NCI-H524 treated with DMSO at 0.1 percent for 48 hours (cell line): ENCODE results near the gene SLC34A3.
"Not testable (repeated sequence)": the region's sequence is repeated elsewhere in the genome, so short reads cannot be mapped to it uniquely, and the experiment has no call there.

Experiments
- DNase-seq: peaks from one replicate; lab custom pipeline; 2025; lab: John Stamatoyannopoulos, UW

SLC34A3 gene

GRCh38 chr9:137255448-137256114 lies 24.9 kb downstream of the SLC34A3 start:
- DNase-seq, result no peak

- no peak for DNase-seq
Measured at GRCh38 chr9:137256362-137256761, 25.7 kb downstream of the SLC34A3 start.

GRCh38 chr9:137256856-137257255 lies 26.2 kb downstream of the SLC34A3 start:
- no peak for DNase-seq

GRCh38 chr9:137262173-137262908 lies 31.6 kb downstream of the SLC34A3 start:
- not testable (repeated sequence) for DNase-seq

GRCh38 chr9:137262909-137263285 lies 32.2 kb downstream of the SLC34A3 start:
- no peak for DNase-seq

GRCh38 chr9:137263506-137263905 lies 32.8 kb downstream of the SLC34A3 start:
- DNase-seq, result no peak

GRCh38 chr9:137264067-137264466 lies 33.4 kb downstream of the SLC34A3 start:
- DNase-seq, result no peak

GRCh38 chr9:137265496-137266161 lies 34.9 kb downstream of the SLC34A3 start:
- no peak for DNase-seq

GRCh38 chr9:137266162-137266527 lies 35.4 kb downstream of the SLC34A3 start:
- DNase-seq, result no peak

- DNase-seq, result no peak
Measured at GRCh38 chr9:137266585-137267453, 36.1 kb downstream of the SLC34A3 start.

GRCh38 chr9:137267933-137268355 lies 37.2 kb downstream of the SLC34A3 start:
- DNase-seq, result no peak

- DNase-seq, result no peak
Measured at GRCh38 chr9:137268538-137269201, 38.0 kb downstream of the SLC34A3 start.

GRCh38 chr9:137269231-137269772 lies 38.6 kb downstream of the SLC34A3 start:
- no peak for DNase-seq

GRCh38 chr9:137270929-137271695 lies 40.4 kb downstream of the SLC34A3 start:
- DNase-seq, result no peak

- DNase-seq, result no peak
Measured at GRCh38 chr9:137271696-137272076, 41.0 kb downstream of the SLC34A3 start.

GRCh38 chr9:137272241-137273094 lies 41.8 kb downstream of the SLC34A3 start:
- DNase-seq, result no peak

- no peak for DNase-seq
Measured at GRCh38 chr9:137273095-137273490, 42.4 kb downstream of the SLC34A3 start.

GRCh38 chr9:137273611-137274320 lies 43.1 kb downstream of the SLC34A3 start:
- no peak for DNase-seq

GRCh38 chr9:137275203-137275587 lies 44.5 kb downstream of the SLC34A3 start:
- no peak for DNase-seq
